Measurements from ENCODE around the gene IL4I1. TPM values are rescaled to one million over a fixed set of nuclear protein-coding genes. Genes with fewer than 3 reads are reported as not detected.

IL4I1 gene
- total and polyA plus RNA-seq, 2 of the 8 experiments (the other 6 are each of a cell fraction or from before 2014, with no cell fraction given), result 0.41 to 0.76 TPM

GRCh38 chr19:49874503-49875157 is 22.1 kb downstream of the IL4I1 start:
- Histone ChIP-seq H4K20me1 (replicated peaks in 1 of 2; ENCODE audit: control insufficient read depth in 1 of 2, insufficient read depth in 2 of 2, low read length in 2 of 2) (peaks cover 0 to 3% of the 10 kb centered on the region in 2 experiments), H4K91ac (replicated peaks; ENCODE audit: insufficient read length, low read length) (no peak overlapping the region), H3K36me3 (ENCODE audit: control insufficient read depth in 2 of 4, insufficient read depth in 4 of 4, low read length in 3 of 4) (peaks cover 0 to 7% (median 4%) of the 10 kb centered on the region in 4 experiments; a peak in 4 of 8 replicates), H3K79me2 (ENCODE audit: control insufficient read depth in 1 of 2, insufficient read depth in 2 of 2, low read length in 2 of 2) (peaks cover 0 to 30% of the 10 kb centered on the region in 2 experiments; a peak in 2 of 4 replicates), H3K56ac (replicated peaks; ENCODE audit: insufficient read length, low read depth, low read length) (no peak overlapping the region), H3K27ac (ENCODE audit: low read depth, low read length) (0 out of 2 replicates have a peak overlapping the region, but pooled peaks have one; percentile 16), H2AFZ (ENCODE audit: low read length) (no peak overlapping the region), H3K4me1 (replicated peaks in 1 of 4; ENCODE audit: control insufficient read depth in 3 of 4, insufficient read depth in 4 of 4, low read length in 3 of 4) (peaks cover 0 to 15% (median 10%) of the 10 kb centered on the region in 4 experiments; a peak in 6 of 7 replicates), H3K4me3 (ENCODE audit: extremely low read depth in 1 of 4, insufficient read depth in 2 of 4, low read depth in 3 of 4, low read length in 4 of 4) (peak overlapping the region in 1 of 4 experiments; percentile 90; a peak in 1 of 8 replicates), H3K9me3 (ENCODE audit: insufficient read depth in 2 of 2, low read depth in 1 of 2, low read length in 1 of 2) (no peaks in the 10 kb centered on the region), H2BK120ac (replicated peaks; ENCODE audit: low read depth, low read length) (no peak overlapping the region), H3K23ac (ENCODE audit: insufficient read length) (no peak overlapping the region), H3K4ac (replicated peaks; ENCODE audit: insufficient read length, low read depth, low read length) (no peak overlapping the region), H3K9ac (replicated peaks in 1 of 4; ENCODE audit: extremely low read depth in 1 of 4, low read depth in 3 of 4, low read length in 3 of 4) (peak overlapping the region in 1 of 4 experiments; percentile 10; a peak in 2 of 7 replicates), H2BK20ac (ENCODE audit: low read length) (no peak overlapping the region), H4K5ac (ENCODE audit: insufficient read length, low read depth, low read length) (no peak overlapping the region), H3K79me1 (ENCODE audit: low read depth, low read length) (peaks cover 18% of the 10 kb centered on the region), H2BK15ac (ENCODE audit: low read length) (0 out of 2 replicates have a peak overlapping the region, but pooled peaks have one; percentile 29), H3K27me3 (replicated peaks in 1 of 4; ENCODE audit: control insufficient read depth in 3 of 4, extremely low read depth in 1 of 4, insufficient read depth in 3 of 4, low read length in 3 of 4) (no peaks in the 10 kb centered on the region), H2BK5ac (ENCODE audit: low read depth, low read length) (no peak overlapping the region), H4K8ac (ENCODE audit: extremely low read depth, insufficient read depth, low read length) (peak overlapping the region; percentile 73), H3K23me2 (ENCODE audit: low read depth, low read length) (peaks cover 22% of the 10 kb centered on the region), H3K14ac (ENCODE audit: insufficient read length) (no peak overlapping the region), H3K4me2 (ENCODE audit: insufficient read depth in 1 of 2, low read depth in 2 of 2, low read length in 2 of 2) (peak overlapping the region; percentile 90 to 92; a peak in 2 of 4 replicates), H2BK12ac (ENCODE audit: low read depth, low read length) (0 out of 2 replicates have a peak overlapping the region, but pooled peaks have one; percentile 11), H3K18ac (ENCODE audit: extremely low read depth, low read length) (no peak overlapping the region), H2AK5ac (ENCODE audit: low read depth, low read length) (no peak overlapping the region)
- 94% methylated on average over 11 of the region's 11 CpGs; no CpG with 5 or more reads in 1 of the 2 experiments for WGBS, 2 experiments (ENCODE audit: extremely low coverage in 1 of 2, insufficient coverage in 1 of 2, insufficient read length in 1 of 2, insufficient replicate concordance in 2 of 2, low coverage in 1 of 2, low lambda C conversion rate in 2 of 2, missing lambda C conversion rate in 1 of 2)
- ChIA-PET POLR2A (ENCODE audit: partially characterized antibody) (interaction anchor here (0.7 to 6.2 kb wide), 6 partner anchors 8 to 185 kb away, joined by 3 to 76 read pairs (median 22); partner anchors contain the start of genes ATF5, NUP62 and PNKP), CTCF (ENCODE audit: partially characterized antibody) (interaction anchor here (1.2 to 1.8 kb wide), 2 partner anchors 11 to 29 kb away, joined by 3 to 6 read pairs; no protein-coding TSS in a partner anchor)
- TF ChIP-seq NRF1 (IDR thresholded peaks at IDR 0.05; ENCODE audit: low read depth, low read length), result no peak
- TF ChIP-seq RFX5 (IDR thresholded peaks at IDR 0.05; ENCODE audit: borderline replicate concordance, low read depth, low read length), result no peak
- no peak for TF ChIP-seq HDAC2 (IDR thresholded peaks at IDR 0.05; ENCODE audit: borderline replicate concordance in 1 of 2, low read depth in 2 of 2, low read length in 2 of 2)
- no peak for TF ChIP-seq SRF (IDR thresholded peaks at IDR 0.05; ENCODE audit: low read depth, low read length)
- TF ChIP-seq SIX5 (IDR thresholded peaks at IDR 0.05; ENCODE audit: low read depth, low read length), result no peak
- TF ChIP-seq CBX8 (IDR thresholded peaks at IDR 0.05; ENCODE audit: borderline replicate concordance, low read depth, low read length), result no peak
- TF ChIP-seq CHD1 (IDR thresholded peaks at IDR 0.05; ENCODE audit: low read depth, low read length), result no peak
- TF ChIP-seq SP1 (IDR thresholded peaks at IDR 0.05; ENCODE audit: low read depth, low read length), result no peak
- no peak for TF ChIP-seq CBX5 (IDR thresholded peaks at IDR 0.05; ENCODE audit: low read depth, low read length)
- no peak for TF ChIP-seq CTBP2 (IDR thresholded peaks at IDR 0.05; ENCODE audit: borderline replicate concordance, insufficient read depth, insufficient read length, low read length)
- FAIRE-seq (no peak), DNase-seq (ENCODE audit: low read depth in 1 of 2, low spot score in 2 of 2) (no peak)

All from H1 (cell line).